OCI-LY3 (cell line): ENCODE data around the gene GRM8.

Source experiments
- EZH2phosphoT487 ChIP-seq: fragments of 200-600 bp; shearing (Covaris generic); IDR thresholded peaks from 2 replicates; pipeline ENCODE4 v1.6.1; 2018; ENCODE audit warnings: antibody characterized with exemption, mixed run types, low read depth
- TF ChIP-seq, protein P1 (sequence below): fragments of 200-600, 300-600 bp; sonication (generic); IDR thresholded peaks from 2 replicates; pipeline ENCODE4 v1.5.1; 2014; ENCODE audit warnings: antibody characterized with exemption, low read length, low read depth

DNA sequence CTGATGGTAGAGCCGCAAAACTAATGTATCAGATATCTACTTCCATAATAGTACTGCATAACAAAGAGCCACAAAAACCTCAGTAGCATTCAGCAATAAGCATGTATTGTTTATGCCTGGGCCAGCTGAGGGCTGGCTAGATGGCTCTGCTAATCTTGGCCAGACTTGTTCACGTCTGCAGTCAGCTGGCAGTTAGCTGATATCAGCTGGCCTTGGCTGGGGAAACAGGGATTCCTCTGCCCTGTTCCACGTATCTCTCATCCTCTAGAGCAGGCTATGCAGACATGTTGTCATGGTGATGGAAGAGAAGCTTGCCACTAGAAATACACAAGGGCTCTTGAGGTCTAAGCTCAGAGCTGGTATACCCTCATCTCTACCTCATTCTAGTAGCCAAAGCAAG lies 62.9 kb downstream of the GRM8 start:
- no peak for TF ChIP-seq EZH2phosphoT487
- TF ChIP-seq, protein P1, sequence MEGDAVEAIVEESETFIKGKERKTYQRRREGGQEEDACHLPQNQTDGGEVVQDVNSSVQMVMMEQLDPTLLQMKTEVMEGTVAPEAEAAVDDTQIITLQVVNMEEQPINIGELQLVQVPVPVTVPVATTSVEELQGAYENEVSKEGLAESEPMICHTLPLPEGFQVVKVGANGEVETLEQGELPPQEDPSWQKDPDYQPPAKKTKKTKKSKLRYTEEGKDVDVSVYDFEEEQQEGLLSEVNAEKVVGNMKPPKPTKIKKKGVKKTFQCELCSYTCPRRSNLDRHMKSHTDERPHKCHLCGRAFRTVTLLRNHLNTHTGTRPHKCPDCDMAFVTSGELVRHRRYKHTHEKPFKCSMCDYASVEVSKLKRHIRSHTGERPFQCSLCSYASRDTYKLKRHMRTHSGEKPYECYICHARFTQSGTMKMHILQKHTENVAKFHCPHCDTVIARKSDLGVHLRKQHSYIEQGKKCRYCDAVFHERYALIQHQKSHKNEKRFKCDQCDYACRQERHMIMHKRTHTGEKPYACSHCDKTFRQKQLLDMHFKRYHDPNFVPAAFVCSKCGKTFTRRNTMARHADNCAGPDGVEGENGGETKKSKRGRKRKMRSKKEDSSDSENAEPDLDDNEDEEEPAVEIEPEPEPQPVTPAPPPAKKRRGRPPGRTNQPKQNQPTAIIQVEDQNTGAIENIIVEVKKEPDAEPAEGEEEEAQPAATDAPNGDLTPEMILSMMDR: no peak
